ENCODE measurements around the gene ALG2.
"Not testable (repeated sequence)": the region's sequence is repeated elsewhere in the genome, so short reads cannot be mapped to it uniquely, and the experiment has no call there.

ALG2 gene

GRCh38 chr9:99237356-99237755 lies 15.6 kb upstream of the ALG2 start:
- no peak for DNase-seq

GRCh38 chr9:99235926-99236634 lies 14.3 kb upstream of the ALG2 start:
- DNase-seq, result no peak

GRCh38 chr9:99235069-99235468 lies 13.3 kb upstream of the ALG2 start:
- no peak for DNase-seq

GRCh38 chr9:99234618-99235017 lies 12.9 kb upstream of the ALG2 start:
- DNase-seq, result no peak

- DNase-seq, result no peak
Observed at GRCh38 chr9:99231711-99232110, 10.0 kb upstream of the ALG2 start.

GRCh38 chr9:99230206-99230605 lies 8.5 kb upstream of the ALG2 start:
- DNase-seq, result no peak

GRCh38 chr9:99226054-99226453 lies 4.3 kb upstream of the ALG2 start:
- DNase-seq, result no peak

GRCh38 chr9:99224445-99224844 lies 2.7 kb upstream of the ALG2 start:
- DNase-seq, result no peak

- DNase-seq, result peak; percentile 53
Observed at GRCh38 chr9:99222416-99223270, 901 bp upstream of the ALG2 start.

GRCh38 chr9:99221266-99221620 lies 499 bp downstream of the ALG2 start:
- DNase-seq, result no peak

GRCh38 chr9:99220011-99220410 lies 1.7 kb downstream of the ALG2 start:
- DNase-seq, result no peak

- DNase-seq, result no peak
Observed at GRCh38 chr9:99216073-99216472, 5.7 kb downstream of the ALG2 start.

- DNase-seq, result no peak
Observed at GRCh38 chr9:99213197-99213596, 8.5 kb downstream of the ALG2 start.

GRCh38 chr9:99211746-99212145 lies 10.0 kb downstream of the ALG2 start:
- no peak for DNase-seq

- no peak for DNase-seq
Observed at GRCh38 chr9:99210572-99210971, 11.2 kb downstream of the ALG2 start.

- DNase-seq, result no peak
Observed at GRCh38 chr9:99201603-99202002, 20.1 kb downstream of the ALG2 start.

- no peak for DNase-seq
Observed at GRCh38 chr9:99199938-99200539, 21.7 kb downstream of the ALG2 start.

- DNase-seq, result no peak
Observed at GRCh38 chr9:99197987-99198386, 23.8 kb downstream of the ALG2 start.

- no peak for DNase-seq
Observed at GRCh38 chr9:99197124-99197630, 24.6 kb downstream of the ALG2 start.

- DNase-seq, result not testable (repeated sequence)
Observed at GRCh38 chr9:99196484-99196883, 25.3 kb downstream of the ALG2 start.

GRCh38 chr9:99193466-99193821 lies 28.3 kb downstream of the ALG2 start:
- no peak for DNase-seq

- DNase-seq, result no peak
Observed at GRCh38 chr9:99192786-99193465, 28.8 kb downstream of the ALG2 start.

- DNase-seq, result no peak
Observed at GRCh38 chr9:99190597-99191283, 31.0 kb downstream of the ALG2 start.

Data from kidney glomerular epithelial cell (primary cell).